GM19035 (cell line): ENCODE data around the gene RETN.

Experiments used
- ATAC-seq: cut with Tn5 transposase; IDR thresholded peaks from one replicate; pipeline ENCODE4 v1.9.1; 2021; ENCODE audit not compliant: unreplicated experiment

Gene RETN

DNA sequence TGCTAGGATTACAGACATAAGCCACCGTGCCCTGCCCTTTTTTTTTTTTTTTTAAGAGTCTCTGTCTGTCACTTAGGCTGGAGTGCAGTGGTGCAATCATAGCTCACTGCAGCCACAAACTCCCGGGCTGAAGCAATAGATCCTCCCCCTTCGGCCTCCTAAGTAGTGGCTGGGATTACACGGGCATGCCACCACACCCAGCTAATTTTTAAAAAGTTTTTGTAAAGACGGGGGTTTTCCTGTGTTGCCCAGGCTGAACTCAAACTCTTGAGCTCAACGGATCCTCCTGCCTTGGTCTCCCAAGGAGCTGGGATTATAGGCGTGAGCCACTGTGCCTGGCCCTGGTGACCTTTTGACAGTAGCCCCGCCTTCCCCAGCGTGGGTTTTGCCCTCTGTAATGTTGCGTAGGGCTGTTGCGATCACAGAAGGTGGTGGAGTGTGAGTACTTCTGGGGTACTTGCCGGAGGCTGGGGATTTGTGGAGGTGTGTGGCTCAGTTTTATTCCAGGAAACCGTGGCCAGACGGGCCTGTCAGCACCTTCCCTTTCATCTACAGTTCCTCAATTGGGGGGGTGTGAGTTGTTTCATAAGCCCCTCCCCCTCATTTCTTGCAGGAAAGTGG, 11.6 kb upstream of the RETN start:
- ATAC-seq: no peak

DNA sequence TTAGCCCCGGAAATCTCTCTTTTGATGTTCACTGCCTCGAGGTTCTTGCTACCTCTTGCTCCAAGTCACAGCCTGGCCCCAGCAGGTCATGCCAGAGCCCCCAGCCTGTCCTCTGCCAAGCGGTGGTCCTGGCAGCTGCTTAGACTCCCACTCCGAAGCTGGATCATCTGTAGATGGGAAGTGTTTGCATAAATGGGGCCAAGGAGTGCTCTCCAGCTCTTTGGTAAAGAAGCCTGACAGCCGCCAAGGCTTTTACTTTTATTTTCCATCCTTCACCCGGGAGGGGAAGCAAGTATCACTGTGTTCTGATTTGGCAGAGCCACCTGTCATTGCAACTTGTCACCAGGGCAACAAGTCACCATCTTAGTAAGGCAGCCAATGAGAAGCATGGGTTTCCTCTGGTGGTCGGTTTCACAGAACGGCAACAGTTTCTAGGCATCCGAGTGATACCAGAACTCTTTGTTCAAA, 10.6 kb upstream of the RETN start:
- ATAC-seq: peak; percentile 60

DNA sequence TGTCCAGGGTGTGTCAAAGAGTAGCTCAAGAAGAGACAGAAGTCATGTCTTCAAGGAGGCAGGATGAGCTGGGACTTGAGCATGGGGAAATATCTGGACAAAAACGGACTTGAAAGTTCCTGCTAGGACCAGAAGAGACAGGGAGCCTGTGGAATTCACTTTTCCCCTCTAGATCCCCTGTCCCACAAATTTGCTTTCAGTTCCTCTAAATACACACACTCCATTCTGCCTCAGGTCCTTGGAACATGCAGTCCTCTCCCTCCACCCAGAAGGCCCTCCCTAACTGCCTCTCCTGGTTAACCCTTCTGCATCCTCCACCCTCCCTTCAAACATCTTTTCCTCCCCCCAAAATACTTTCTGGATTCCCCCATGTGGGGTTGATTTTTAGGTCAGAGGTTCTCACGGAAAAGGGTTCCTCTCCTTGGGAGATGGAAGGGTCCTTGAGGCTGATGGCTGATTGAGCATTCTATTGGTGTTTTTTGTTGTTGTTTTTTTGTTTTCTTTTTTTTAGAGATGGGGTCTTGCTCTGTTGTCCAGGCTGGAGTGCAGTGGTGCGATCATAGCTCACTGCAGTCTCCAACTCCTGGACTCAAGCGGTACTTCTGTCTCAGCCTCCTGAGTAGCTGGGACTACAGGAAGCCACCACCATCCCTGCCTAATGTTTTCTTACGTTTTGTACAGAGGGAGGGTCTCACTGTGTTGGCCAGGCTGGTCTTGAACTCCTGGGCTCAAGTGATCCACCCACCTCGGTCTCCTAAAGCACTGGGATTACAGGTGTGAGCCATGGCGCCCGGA, 6.9 kb upstream of the RETN start:
- no peak for ATAC-seq

DNA sequence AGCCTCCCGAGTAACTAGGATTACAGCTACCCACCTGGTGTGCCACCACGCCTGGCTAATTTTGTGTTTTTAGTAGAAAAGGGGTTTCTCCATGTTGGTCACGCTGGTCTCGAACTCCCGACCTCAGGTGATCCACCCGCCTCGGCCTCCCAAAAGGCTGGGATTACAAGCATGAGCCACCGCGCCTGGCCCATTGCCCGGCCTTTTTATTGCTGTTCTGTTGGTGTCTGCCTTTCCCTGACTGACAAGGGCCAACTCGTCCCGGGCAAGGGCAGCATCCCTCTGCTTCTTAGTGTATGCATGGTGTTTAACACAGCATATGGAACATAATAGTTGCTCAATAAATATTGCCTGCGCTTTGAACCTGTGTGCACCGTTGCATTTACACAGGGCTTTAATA, 6.2 kb upstream of the RETN start:
- ATAC-seq: no peak

DNA sequence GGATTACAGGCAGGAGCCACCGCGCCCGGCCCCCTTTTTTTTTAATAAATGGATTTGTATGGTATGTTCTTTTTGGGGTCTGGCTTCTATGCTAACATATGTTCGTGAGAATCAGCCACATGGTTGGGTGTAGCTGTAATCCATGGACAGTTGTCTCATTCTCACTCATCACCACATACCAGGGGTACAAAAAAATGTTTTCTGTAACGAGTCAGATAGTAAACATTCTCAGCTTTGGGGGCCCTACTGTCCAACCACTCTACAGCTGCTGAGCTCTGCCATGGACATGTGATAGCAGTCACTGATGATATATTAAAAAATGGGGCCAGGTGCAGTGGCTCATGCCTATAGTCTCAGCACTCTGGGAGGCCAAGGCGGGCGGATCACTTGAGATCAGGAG, 5.1 kb upstream of the RETN start:
- ATAC-seq: no peak

DNA sequence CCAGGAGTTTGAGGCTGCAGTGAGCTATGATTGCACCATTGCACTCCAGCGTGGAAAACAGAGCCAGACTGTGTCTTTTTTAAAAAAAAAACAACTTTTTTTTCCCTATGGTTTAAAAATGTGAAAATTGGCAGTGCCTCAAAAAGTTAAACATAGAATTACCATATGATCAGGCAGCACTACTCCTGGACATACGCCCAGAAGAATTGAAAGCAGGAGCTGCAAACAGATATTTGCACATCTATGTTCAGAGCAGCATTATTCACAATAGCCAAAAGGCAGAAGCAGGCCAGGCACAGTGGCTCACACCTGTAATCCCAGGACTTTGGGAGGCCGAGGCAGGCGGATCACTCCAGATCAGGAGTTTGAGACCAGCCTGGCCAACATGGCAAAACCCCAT, 3.8 kb upstream of the RETN start:
- ATAC-seq: no peak

DNA sequence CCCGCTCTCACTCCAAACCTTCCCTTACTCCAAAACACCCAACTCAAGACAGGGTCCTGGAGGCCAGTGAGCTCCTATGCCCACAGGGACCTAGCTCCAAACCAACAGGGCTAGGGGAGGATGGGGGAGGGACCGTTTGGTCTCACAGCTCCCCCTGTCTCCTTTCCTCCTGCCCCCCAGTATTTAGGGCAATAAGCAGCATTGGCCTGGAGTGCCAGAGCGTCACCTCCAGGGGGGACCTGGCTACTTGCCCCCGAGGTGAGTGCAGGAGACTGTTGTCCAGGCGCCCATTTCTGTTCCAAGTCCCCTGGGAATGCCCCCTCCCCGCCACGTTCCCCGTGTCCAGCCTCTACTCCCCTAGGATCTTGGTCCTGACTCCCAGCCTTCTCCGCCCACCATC, 792 bp downstream of the RETN start:
- no peak for ATAC-seq

DNA sequence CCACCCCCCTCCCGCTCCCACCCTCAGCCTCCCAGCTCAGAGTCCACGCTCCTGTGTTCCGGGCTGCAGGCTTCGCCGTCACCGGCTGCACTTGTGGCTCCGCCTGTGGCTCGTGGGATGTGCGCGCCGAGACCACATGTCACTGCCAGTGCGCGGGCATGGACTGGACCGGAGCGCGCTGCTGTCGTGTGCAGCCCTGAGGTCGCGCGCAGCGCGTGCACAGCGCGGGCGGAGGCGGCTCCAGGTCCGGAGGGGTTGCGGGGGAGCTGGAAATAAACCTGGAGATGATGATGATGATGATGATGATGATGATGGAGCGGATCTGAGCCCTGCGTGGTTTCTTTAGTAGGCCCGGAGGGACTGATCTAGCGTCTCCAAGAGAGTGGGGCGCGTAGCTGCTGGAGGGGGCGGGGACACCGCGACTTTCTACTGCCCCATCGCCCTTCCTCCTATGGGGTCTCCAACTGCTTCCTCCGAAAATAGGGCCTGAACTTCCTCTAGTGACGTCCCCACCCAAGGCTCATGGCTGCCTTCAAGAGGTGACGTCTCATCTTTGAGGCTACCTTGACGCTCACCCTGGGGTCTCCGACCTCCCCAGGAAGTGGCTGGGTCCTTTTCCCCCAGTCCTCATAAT, 1.4 kb downstream of the RETN start:
- no peak for ATAC-seq

DNA sequence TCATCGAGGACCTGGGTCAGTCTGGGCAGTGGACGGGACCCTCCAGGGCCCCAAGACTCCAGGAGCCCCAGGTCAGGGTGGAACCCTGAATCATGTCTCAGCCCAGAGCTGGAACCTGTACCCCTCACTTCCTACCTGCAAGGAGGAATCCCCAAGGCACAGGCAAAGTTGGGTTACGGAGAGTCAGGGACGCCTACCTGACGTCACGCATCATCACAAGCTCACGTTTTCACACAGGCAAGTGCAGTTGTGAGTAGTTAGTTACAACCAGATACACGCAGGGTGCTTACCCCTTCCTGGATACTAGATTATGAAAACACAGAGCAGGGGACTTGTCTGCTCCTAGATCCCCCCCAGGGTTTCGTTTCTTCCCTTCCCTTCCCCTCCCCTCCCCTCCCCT, 1.9 kb downstream of the RETN start:
- ATAC-seq: no peak

DNA sequence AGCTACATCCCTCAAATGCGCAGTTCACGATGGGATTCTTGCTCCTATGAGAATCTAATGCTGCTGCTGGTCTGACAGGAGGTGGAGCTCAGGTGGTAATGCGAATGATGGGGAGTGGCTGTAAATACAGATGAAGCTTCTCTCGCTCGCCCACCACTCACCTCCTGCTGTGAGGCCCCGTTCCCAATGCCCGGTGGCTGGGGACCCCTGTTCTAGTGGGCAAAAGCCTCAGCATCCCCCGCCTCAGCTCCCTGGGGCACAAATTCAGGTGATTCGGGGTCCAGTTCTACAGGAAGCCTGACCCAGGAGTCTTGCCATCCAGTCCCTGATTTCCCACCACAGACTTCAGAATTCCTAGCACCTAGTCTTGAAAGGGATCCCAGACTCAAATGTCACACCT, 3.7 kb downstream of the RETN start:
- ATAC-seq: no peak

DNA sequence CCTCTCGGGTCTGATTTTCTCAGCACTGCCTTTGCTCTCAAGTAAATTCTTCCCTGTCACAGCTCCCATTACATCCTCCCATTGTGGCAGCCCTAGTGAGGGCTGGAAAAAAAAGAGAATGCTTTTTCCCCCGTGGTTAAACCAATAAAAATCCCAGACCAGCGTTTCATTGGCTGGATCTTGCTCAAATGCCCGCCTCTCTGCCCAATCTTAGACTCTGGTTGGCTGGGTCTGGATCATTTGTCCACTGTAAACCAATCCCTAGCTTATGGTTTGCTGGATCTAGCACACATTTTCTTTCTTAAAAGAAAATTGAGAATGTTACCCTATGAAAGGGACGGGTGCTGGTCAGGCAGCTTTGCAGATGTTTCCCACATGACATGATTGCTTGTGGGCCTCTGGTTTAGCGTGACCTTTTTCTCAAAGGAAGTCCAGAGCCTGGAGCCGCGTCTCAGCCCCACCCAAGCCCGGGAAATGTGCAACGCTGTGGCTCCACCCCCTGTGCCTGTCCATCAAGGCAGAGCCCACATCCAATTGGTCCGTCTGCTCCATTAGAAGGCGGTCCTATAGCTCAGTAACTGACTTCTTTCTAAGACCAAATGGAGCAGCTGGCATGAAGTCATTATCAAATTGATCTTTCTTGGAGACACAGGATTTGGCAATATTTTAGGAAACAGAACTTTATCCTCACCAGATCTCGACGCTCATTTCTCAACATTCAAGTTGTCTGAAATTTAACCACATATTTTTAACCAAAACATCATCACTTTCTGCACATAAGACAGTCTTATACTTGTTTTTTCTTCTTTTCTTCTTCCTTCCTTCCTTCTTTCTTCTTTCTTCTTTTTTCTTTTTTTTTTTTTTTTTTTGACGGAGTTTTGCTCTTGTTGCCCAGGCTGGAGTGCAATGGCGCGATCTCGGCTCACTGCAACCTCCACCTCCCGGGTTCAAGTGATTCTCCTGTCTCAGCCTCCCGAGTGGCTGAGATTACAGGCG, 5.5 kb downstream of the RETN start:
- no peak for ATAC-seq

DNA sequence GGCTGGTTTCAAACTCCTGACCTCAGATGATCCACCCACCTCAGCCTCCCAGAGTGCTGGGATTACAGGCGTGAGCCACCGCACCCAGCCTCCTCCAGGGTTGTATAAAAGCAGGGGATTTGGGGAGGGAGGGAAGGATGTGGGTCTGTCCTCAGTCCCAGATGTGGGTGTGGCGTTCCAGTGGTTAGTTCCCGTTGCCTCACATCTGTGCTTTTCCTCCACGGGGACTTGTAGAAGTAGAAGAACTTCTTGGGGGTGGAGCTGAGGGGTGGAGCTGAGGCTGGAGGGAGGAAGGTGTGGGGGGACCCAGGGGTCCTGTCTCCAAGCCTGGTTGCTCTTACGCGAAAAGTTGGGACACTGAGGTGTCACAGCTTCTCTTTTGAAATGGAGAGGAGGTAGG, 7.5 kb downstream of the RETN start:
- no peak for ATAC-seq

DNA sequence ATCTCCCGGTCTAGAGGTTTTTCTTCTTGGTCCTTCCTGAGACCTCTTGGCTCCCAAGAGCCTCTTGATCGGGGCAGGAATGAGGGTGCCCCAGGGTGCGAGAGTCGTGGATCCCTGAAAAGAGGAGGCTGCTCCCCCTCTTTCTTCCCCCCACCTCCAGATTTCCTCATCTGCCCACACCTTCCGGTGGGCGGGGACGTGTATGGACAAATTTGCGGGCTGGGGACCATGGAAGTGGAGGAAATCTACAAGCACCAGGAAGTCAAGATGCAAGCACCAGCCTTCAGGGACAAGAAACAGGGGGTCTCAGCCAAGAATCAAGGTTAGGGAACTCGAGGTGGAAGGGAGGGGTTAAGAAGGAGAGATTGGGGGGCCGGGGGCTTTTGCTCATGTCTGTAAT, 8.0 kb downstream of the RETN start, which contains the start of gene MCEMP1:
MCEMP1 (plus strand) TSS at position 237 of the 400 bp plus-strand sequence; CDS start at position 268, 31 bp downstream.
- no peak for ATAC-seq

DNA sequence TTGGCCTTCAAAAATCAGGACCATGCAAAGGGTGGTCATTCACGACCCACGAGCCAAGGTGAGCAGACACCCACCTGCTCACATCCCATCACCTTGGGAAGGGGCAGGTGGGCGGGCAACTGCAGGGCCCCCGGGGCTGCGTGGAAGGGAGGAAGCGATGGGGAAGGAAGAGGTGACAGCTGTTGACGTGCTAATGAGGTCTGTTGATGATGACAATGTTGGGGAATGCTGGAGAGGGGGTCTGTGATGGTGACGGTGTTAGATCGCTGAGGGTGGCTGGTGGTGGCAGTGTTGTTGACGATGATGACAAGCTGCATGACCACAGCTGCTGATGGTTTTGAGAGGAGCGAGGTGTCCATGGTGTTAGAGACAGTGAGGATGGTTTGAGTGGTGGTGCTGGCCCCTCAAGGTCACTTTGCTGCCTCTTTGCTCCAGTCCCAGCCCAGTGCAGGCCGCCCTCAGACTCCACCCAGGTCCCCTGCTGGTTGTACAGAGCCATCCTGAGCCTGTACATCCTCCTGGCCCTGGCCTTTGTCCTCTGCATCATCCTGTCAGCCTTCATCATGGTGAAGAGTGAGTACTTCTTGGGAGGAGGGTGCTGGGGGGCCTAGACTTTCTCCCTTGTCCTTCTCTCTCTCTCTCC, 8.9 kb downstream of the RETN start:
- ATAC-seq: no peak

DNA sequence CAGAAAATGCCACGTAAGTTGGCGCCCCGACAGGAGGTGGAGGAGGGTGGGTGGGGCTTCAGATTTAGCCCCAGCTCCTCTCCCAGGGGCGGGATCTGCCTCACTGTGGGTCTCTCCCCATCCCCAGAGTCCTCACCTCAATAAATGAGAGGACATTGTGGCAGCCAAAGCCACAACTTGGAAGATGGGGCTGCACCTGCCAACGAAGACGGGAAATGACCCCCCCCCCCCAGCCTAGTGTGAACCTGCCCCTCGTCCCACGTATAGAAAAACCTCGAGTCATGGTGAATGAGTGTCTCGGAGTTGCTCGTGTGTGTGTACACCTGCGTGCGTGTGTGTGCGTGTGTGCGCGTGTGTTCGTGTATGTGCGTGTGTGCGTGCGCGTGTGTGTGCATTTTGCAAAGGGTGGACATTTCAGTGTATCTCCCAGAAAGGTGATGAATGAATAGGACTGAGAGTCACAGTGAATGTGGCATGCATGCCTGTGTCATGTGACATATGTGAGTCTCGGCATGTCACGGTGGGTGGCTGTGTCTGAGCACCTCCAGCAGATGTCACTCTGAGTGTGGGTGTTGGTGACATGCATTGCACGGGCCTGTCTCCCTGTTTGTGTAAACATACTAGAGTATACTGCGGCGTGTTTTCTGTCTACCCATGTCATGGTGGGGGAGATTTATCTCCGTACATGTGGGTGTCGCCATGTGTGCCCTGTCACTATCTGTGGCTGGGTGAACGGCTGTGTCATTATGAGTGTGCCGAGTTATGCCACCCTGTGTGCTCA, 10.3 kb downstream of the RETN start:
- ATAC-seq: no peak

DNA sequence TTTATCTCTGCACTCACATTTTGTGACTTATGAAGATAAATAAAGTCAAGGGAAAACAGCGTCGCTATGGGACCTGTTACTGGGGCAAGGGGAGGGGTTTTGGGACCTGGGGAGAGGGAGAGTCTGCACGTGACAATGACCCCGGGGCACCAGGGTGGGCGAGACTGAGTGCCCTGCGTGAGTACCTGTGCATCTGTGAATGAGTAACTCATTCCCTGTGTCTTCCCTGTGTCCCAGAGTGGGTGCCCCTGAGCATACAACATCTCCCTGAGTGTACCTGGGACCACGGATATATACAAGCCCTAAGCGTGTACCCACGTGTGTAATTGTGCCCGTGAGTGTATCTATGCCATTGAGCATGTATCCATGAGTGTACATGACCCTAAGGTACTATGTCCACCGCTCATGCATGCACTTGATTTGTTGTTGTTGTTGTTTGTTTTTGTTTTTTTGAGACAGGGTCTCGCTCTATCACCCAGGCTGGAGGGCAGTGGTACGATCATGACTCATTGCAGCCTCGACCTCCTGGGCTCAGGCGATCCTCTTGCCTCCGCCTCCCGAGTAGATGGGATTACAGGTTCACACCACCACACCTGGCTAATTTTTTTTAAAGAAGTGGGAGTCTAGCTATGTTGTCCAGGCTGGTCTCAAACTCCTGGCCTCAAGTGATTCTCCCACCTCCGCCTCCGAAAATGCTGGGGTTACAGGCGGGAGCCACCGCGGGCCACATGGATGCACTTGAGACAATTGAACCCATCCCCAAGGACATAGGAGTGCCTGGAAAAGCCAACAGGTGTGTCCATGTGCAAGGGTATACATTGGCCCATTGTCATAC, 11.1 kb downstream of the RETN start:
- ATAC-seq: no peak

DNA sequence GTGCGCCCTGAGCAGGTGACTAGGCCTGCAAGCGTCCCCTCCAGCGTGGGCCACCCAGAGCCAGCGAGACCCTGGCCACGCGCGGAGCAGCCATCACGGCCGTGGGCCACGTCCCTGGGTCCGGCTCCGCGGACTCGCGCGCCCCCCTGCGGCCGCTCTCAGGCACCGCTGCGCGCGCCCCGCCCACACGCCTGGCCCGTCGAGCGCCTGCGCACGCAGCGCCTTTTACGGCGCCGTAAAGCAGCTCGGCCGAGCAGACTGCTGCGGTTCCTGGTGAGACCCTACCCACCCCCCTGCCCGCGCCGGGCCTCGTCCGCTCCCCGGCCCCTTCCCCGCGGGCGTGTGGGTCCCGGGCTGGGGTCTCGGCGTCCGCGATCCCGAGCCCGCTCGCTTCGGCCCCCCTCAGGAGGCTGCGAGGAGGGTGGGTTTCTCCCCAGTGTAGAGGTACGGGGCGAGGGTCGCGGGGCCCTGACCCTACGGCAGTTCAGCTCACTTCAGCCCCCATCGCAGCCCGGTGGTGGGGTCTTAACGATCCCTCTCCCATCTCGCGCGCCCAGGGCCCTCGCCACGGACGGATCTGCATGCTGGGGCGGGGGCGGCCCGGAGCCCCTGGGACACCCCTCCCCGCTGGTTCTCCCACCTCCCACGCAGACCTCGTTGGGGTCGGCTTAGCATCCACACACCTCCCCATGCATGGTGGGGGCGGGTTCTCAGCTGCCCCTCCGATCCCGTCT, 11.9 kb downstream of the RETN start, which contains the start of gene TRAPPC5:
TRAPPC5 (plus strand) TSS at position 228 of the 734 bp plus-strand sequence. CDS start 1,421 bp downstream, outside the sequence.
- peak; percentile 62 for ATAC-seq
